Suppressor macrophage (primary cell): ENCODE measurements around the gene SLC16A3.

Source experiments
- DNase-seq, 4 experiments: peaks; one replicate each; pipeline ENCODE4 v3.0.0-alpha.2; 2020 to 2022

Gene SLC16A3

GRCh38 chr17:82269882-82270500 is 41.1 kb downstream of the SLC16A3 start:
- DNase-seq = no peak

GRCh38 chr17:82270651-82271050 is 41.8 kb downstream of the SLC16A3 start:
- no peak for DNase-seq

GRCh38 chr17:82271401-82271800 is 42.6 kb downstream of the SLC16A3 start:
- no peak for DNase-seq

- DNase-seq = peak; percentile 30 to 69 (median 59)
These were observed 43.9 kb downstream of the SLC16A3 start for GRCh38 chr17:82272495-82273326.

- DNase-seq = peak; percentile 92 to 97 (median 95)
These were observed 44.7 kb downstream of the SLC16A3 start, which contains the start of gene CSNK1D for GRCh38 chr17:82273327-82274133. TSS of gene CSNK1D (minus strand) at chr17:82273700. CDS start at chr17:82273381, 319 bp downstream.

- DNase-seq = no peak
These were observed 45.5 kb downstream of the SLC16A3 start for GRCh38 chr17:82274134-82275020.

- DNase-seq = no peak
These were observed 46.5 kb downstream of the SLC16A3 start for GRCh38 chr17:82275326-82275725.

GRCh38 chr17:82276938-82277337 is 48.1 kb downstream of the SLC16A3 start:
- no peak for DNase-seq

GRCh38 chr17:82277851-82278250 is 49.0 kb downstream of the SLC16A3 start:
- no peak for DNase-seq

- no peak for DNase-seq
These were observed 49.5 kb downstream of the SLC16A3 start for GRCh38 chr17:82278308-82278707.

- DNase-seq = peak; percentile 73 to 88 (median 84)
These were observed 50.0 kb downstream of the SLC16A3 start for GRCh38 chr17:82278786-82279391.

- peak in 1 of 4 experiments; percentile 34 for DNase-seq
These were observed 51.7 kb downstream of the SLC16A3 start for GRCh38 chr17:82280537-82280936.

- no peak for DNase-seq
These were observed 52.2 kb downstream of the SLC16A3 start for GRCh38 chr17:82281076-82281475.

GRCh38 chr17:82281502-82282238 is 52.8 kb downstream of the SLC16A3 start:
- DNase-seq = peak; percentile 78 to 89 (median 88)

- DNase-seq = no peak
These were observed 53.7 kb downstream of the SLC16A3 start for GRCh38 chr17:82282239-82283207.

- DNase-seq = peak; percentile 64 to 83 (median 74)
These were observed 54.4 kb downstream of the SLC16A3 start for GRCh38 chr17:82283208-82283749.

- DNase-seq = no peak
These were observed 56.3 kb downstream of the SLC16A3 start for GRCh38 chr17:82285141-82285540.

GRCh38 chr17:82287013-82287867 is 58.4 kb downstream of the SLC16A3 start:
- DNase-seq = no peak
